Measurements from ENCODE around the gene TNRC6C. TPM values are rescaled to one million over a fixed set of nuclear protein-coding genes. Genes with fewer than 3 reads are reported as not detected.
"Not testable (repeated sequence)": the region's sequence is repeated elsewhere in the genome, so short reads cannot be mapped to it uniquely, and the experiment has no call there.

TNRC6C gene
- total and polyA plus RNA-seq, 12 donors = 2.2 to 31.4 (median 24.2) TPM

DNA sequence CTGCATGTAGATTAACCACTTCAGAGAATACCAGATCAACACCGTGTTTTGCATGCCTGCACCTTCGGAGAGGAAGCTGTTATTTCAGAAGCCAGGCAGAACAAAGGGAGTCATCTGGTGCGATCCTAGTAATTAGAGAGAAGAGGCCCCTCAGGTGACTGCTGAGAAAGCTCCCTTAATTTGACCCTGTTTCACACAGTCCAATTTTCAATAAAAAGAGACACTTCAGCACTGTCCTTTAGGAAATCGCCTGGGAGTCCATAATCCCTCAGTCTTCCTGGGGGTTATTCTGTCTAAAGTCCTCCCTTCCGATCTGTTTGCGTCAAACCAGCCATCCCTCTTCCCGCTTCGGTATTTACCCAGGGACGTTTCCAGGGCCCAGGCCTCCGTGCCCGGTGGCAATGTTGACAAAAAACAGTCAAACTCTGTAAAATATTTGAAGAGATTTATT lies 23.4 kb upstream of the TNRC6C start:
- 65 to 66% methylated on average over 11 of the region's 11 CpGs for WGBS, 2 donors
- Histone ChIP-seq H3K27me3 (peaks cover 0 to 22% (median 3%) of the 10 kb centered on the region in 7 donors), H3K36me3 (no peaks in the 10 kb centered on the region), H3K4me1 (no peaks in the 10 kb centered on the region), H3K27ac (no peak overlapping the region), H3K9me3 (no peaks in the 10 kb centered on the region), H3K4me3 (no peak overlapping the region)
- ATAC-seq = no peak
- intact Hi-C loops (cut with DNase I) = no loop called here
- TF ChIP-seq, protein P1, sequence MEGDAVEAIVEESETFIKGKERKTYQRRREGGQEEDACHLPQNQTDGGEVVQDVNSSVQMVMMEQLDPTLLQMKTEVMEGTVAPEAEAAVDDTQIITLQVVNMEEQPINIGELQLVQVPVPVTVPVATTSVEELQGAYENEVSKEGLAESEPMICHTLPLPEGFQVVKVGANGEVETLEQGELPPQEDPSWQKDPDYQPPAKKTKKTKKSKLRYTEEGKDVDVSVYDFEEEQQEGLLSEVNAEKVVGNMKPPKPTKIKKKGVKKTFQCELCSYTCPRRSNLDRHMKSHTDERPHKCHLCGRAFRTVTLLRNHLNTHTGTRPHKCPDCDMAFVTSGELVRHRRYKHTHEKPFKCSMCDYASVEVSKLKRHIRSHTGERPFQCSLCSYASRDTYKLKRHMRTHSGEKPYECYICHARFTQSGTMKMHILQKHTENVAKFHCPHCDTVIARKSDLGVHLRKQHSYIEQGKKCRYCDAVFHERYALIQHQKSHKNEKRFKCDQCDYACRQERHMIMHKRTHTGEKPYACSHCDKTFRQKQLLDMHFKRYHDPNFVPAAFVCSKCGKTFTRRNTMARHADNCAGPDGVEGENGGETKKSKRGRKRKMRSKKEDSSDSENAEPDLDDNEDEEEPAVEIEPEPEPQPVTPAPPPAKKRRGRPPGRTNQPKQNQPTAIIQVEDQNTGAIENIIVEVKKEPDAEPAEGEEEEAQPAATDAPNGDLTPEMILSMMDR (IDR thresholded peaks at IDR 0.05) = no peak
- no peak for DNase-seq

DNA sequence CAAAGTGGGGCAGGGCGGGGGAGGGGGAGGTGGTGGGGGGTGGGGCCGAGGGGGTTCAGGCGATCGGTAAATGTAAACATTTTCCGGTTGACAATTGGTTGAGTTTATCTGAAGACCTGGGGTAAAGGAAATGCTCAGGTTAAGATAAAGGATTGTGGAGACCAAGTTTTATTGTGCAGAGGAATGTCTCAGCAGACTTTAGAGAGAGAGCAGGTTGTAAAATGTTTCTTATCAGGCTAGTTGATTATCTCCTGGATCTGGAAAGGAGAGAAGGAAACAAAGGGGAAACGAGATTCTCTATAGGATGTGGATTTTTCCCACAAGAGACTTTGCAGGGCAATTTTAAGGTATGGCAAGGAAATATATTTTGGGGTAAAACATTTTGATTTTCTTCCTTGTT lies 22.8 kb upstream of the TNRC6C start:
- intact Hi-C loops (cut with DNase I); ATAC-seq: not testable (repeated sequence)
- WGBS, 2 donors = 56 to 61% methylated on average over 6 of the region's 6 CpGs

DNA sequence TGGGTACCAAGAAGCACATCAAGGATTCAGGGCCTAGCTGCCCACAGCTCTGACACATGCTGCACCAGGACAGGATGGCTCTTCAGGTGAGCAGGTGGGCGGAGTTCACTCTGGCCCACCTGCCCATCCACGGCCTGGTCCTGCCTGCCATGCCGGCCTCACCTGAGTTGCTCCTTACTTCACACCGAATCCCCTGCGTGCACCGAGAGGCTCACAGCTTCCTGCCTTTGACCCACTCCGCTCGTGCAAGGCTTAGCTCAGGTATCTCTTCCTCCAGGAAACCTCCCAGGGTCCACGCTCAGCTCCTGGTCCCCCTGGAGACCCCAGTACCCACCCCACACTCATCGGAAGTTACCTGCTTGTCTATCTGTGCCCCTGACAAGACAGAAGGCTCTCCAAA lies 21.6 kb upstream of the TNRC6C start:
- ATAC-seq = peak in 1 of 8 donors; percentile 37
- no peaks in the 10 kb centered on the region for H3K36me3 ChIP-seq
- DNase-seq = no peak
- intact Hi-C loops (cut with DNase I) = no loop called here
- no peak overlapping the region for H3K4me3 ChIP-seq
- H3K27me3 ChIP-seq = peaks cover 0 to 13% (median 3%) of the 10 kb centered on the region in 7 donors
- 87 to 90% methylated on average over 10 of the region's 10 CpGs for WGBS, 2 donors
- H3K9me3 ChIP-seq = no peaks in the 10 kb centered on the region
- TF ChIP-seq, protein P1 (IDR thresholded peaks at IDR 0.05) = no peak
- no peak overlapping the region for H3K27ac ChIP-seq
- H3K4me1 ChIP-seq = no peaks in the 10 kb centered on the region

More for the DNA sequence above, 22.8 kb upstream of the TNRC6C start:
- H3K27me3 ChIP-seq = peaks cover 0 to 22% (median 3%) of the 10 kb centered on the region in 7 donors
- not testable (repeated sequence) for H3K36me3 ChIP-seq, H3K4me1 ChIP-seq, DNase-seq, H3K9me3 ChIP-seq, H3K4me3 ChIP-seq, H3K27ac ChIP-seq

DNA sequence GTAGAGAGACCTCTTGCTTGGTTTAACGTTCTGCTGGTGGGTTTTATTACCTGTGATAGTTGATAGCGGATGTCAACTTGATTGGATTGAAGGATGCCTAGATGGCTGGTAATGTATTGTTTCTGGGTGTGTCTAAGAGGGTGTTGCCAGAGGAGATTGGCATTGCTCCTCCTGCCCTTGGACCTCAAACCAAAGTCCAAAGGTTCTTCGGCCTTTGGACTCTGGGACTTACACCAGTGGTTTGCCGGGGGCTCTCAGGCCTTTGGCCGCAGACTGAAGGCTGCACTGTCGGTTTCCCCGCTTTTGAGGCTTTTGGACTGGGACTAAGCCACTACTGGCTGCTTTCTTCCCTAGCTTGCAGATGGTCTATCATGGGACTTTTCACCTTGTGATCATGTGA lies 17.5 kb upstream of the TNRC6C start:
- Histone ChIP-seq H3K9me3 (no peaks in the 10 kb centered on the region), H3K27ac (no peak overlapping the region), H3K27me3 (peaks cover 0 to 12% (median 0%) of the 10 kb centered on the region in 7 donors), H3K36me3 (no peaks in the 10 kb centered on the region), H3K4me3 (no peak overlapping the region), H3K4me1 (no peaks in the 10 kb centered on the region)
- WGBS, 2 donors = 89 to 98% methylated on average over 7 of the region's 7 CpGs
- intact Hi-C loops (cut with DNase I) = no loop called here
- TF ChIP-seq, protein P1 (IDR thresholded peaks at IDR 0.05) = no peak
- DNase-seq = no peak
- no peak for ATAC-seq

DNA sequence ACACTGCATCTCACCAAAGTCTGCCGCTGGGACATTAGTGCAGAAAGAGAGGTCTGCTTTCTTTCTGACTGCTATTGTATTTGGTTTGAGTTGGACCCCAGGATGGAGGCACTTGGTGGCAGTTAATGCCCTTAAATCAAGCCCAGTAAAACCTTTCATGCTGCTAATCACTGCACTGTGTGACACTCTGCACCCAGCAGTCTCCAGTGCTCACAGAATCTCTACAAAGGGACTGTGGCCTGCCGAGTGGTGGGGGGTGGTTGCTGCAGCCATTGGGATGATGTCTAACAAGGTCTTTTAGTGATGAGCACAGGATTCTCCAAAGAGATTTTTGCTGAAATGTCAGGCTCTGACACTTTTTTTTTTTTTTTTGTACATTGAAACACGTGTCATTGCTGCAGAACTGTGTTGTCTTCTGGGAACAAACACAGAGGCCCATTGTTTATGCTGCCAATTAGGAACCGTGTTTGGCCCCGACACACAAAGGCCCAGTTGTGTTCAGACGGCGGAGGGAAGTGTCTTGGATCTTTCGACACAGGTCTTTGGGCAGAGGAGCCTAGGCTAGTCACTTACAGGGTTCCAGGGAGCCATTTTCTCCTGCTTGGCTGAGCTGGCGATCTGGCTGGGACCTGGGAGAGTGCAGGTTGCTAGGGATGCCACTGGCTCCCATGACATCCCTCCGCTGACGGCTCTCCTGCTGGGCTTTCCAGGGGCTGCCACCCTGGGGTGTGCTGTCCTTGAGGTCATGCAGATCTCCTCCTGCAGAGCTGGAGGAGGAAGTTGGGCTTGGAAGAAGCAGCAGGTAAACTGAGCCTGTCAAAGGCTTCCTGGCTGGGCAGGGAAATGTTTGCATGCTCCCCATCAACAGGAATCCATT lies 16.2 kb upstream of the TNRC6C start:
- Histone ChIP-seq H3K4me1 (peaks cover 0 to 6% (median 0%) of the 10 kb centered on the region in 9 donors), H3K4me3 (no peak overlapping the region), H3K27me3 (peaks cover 0 to 12% (median 0%) of the 10 kb centered on the region in 7 donors), H3K36me3 (no peaks in the 10 kb centered on the region), H3K27ac (no peak overlapping the region), H3K9me3 (no peaks in the 10 kb centered on the region)
- intact Hi-C loops (cut with DNase I) = no loop called here
- DNase-seq (peak in 1 of 2 donors; percentile 18), ATAC-seq (peak in 6 of 8 donors; percentile 12 to 81 (median 49))
- 76 to 81% methylated on average over 11 of the region's 11 CpGs for WGBS, 2 donors
- TF ChIP-seq, protein P1 (IDR thresholded peaks at IDR 0.05) = no peak

Data from heart right ventricle (tissue), 16 donors.